Measurements from ENCODE around the gene UCP3.
A peak's percentile ranks its signal among the peaks of the same experiment; 100 is the strongest.
"Not testable (repeated sequence)": the region's sequence is repeated elsewhere in the genome, so short reads cannot be mapped to it uniquely, and the experiment has no call there.

The UCP3 gene

DNA sequence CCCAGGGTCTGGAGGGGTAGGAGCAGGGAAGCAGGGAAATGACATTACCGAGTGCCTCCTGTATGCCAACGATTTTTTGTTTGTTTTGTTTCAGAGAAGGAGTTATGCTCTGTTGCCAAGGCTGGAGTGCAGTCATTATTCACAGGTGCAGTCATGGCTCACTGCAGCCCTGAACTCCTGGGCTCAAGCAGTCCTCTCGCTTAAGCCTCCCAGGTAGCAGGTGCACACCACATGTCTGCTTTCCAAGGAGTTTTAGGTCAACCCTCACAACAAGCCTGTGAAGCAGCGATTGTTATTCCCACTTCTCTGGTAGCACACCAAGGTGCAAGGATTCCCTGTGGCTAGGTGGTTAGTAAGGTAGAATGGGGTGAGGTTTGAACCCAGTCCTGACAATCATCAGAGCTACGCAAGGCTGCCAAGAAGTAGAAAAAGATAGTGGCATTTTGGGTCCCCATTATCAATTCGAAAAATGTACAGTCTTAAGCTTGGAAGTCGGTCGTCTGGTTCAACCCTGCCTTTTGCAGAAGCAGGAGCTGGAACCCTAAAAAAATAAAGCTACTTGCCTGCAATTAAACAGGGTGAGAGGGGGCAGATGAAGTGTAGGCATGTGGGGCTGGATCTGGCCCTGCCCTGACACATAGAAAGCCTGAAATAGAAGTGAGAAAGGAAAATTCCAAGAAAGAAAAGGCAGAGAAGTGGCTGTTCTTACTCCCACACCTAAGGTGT, 9.1 kb downstream of the UCP3 start:
- no peak for DNase-seq

DNA sequence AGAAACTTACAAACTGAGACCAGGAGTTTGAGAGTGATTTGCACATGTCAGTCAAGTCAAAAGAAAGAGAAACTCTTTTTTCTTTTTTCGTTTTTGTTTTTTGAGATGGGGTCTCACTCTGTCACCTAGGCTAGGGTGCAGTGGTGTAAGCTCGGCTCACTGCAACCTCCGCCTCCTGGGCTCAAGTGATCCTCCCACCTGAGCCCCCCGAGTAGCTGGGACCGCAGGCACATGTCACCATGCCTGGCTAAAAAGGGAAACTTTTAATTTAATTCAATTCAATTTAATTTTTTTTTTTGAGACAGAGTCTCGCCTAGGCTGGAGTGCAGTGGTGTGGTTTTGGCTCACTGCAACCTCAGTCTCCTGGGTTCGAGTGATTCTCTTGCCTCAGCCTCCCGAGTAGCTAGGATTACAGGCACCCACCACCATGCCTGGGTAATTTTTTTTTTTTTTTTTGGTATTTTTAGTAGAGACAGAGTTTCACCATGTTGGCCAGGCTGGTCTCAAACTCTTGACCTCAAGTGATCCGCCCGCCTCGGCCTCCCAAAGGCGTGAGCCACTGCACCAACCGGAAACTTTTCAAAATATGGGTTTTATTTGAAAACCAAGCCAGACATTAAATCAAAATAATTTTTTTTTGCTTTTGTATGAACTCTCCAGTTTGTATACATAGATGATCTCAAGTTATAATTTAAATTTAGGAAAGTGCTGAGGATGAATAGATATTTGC, 9.9 kb downstream of the UCP3 start:
- DNase-seq: no peak

DNA sequence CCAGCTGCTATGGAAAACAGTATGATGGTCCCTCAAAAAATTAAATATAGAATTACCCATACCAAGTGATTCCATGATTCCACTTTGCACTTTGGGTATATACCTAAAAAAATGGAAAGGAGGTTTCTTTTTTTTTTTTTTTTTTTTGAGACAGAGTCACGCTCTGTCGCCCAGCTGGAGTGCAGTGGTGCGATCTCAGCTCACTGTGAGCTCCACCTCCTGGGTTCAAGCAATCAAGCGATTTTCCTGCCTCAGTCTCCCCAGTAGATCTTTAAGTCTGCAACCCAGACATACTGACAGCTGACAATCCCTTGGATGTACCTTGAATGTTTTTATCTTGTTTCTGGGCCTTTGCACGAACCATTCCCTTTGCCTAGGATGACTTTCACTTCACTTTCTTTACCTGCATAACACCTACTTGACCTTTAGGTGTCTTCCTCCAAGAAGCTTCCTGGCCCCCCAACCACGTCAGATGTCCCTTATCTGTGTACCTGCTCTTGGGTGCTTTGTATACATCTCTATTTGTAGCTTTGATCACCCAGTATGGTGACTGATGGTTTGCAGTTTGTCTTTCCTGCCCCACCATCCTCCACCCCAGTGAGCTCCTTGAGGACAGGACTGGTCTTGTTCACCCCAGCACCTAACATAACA, 11.6 kb downstream of the UCP3 start:
- DNase-seq: no peak

DNA sequence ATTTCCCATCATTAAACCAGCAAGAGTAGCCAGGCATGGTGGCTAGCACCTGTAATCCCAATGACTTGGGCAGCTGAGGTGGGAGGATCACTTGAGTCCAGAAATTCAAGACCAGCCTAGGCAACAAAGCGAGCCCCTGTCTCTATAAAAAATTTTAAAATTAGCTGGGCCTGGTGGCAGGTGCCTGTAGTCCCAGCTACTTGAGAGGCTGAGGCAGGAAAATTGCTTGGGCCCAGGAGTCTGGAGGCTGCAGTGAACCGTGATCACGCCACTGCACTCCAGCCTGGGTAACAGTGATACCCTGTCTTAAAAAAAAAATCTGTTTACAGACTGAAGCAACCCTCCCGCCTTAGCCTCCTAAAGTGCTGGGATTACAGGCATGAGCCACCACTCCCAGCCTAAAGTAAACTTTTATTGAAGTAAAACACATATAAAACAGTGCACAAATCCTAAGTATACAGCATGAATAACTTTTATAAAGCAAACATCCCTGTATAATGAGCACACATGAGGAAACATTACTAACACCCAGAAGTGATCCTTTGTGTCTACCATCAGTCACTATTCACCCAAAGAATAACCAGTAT, 12.6 kb downstream of the UCP3 start:
- no peak for DNase-seq

DNA sequence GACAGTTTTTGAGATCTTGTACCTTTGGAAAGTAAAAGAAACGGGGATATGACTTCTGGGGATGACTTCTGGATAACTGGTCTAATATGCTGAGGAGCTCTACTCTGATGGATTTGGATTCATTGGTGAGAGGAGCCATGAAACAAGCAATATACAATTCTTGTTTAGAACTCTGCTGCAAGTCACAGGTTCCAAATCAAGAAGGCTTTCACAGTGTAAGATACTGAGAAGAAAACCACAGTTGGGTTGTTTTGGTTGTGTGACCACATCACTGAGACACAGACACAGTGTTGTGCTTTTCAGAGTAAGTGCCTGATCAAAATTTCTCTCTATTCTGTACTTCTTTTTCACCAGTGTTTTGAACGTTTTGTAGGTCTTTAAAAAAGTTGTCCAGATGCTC, 13.2 kb downstream of the UCP3 start:
- DNase-seq: no peak

DNA sequence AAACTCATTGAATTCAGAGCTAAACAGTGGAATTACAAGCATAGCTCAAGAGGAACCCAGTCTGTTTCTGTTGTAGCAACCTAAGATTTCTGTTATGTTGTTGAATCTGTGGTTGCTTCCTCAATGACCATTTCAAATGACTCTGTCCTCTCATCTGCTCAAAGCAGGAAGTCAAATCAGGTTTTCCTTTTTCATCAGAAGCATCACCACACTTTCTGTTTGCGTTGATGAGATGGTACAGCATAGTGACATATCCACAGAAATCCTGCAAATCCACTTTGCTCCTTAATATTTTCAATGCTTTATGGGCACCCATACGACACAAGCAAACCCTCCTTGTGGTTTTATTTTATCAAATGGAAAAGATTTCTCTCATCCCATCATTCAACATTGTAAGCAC, 13.6 kb downstream of the UCP3 start:
- no peak for DNase-seq

DNA sequence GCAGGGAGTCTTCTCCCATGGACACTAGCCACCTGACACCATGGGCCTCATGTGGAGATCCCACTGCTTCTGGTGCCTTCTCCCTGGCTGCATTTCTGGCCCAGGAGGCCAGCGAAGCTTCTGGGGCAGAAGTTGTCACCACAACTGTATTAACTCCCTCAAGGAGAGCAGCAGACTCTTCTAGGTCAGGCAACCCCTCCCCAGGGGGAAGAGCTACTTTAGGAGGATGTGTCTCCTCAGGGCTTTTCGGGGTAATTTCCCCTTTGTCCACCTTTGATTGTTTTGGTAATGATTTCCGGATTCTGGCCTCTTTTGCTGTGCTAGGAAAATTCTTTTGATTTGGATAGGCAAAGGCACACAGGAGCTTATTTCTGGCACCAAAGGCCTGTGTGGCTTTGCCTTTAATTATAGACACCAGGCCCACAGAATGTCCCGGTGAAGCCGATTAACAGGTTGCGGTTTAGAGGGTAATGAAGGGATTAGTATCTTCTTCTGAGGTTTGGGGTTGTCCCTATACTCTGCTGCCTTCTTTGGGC, 17.3 kb downstream of the UCP3 start:
- DNase-seq: no peak

DNA sequence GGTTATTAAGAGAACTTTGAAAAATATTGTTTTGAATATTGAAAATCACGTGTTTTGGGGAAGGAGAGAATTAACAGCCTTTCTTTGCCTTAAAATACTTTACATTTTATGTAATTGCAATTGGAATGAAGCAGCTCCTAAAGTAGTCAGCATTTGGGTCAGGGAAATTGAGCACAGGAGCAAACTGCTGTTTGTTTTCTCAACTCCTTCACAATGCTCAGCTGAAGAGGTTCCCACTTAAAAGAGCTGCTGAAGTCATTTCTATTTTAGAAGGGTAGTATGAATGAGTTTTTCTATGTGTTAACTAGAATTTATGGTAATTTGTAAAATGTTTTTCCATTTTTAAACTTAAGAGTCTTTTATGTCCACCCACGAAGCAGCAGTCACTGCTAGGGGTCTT, 18.2 kb downstream of the UCP3 start:
- no peak for DNase-seq

DNA sequence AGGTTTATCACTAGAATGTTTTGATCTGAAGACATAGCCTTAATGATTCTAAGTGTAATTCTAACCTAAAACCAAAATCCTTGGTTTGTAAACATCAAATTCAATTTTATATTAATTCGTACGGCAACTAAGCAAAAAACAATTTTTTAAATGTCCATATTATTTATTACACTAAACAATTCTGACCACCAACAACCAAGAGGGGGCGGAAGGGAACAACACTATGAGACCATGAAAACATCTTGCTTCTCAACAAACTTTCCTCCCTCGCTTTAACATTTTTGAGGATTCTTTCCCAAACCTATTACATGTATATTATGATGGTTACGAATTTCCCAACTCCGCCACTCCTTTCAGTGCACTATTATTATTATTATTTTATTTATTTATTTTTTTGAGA, 19.7 kb downstream of the UCP3 start:
- no peak for DNase-seq

DNA sequence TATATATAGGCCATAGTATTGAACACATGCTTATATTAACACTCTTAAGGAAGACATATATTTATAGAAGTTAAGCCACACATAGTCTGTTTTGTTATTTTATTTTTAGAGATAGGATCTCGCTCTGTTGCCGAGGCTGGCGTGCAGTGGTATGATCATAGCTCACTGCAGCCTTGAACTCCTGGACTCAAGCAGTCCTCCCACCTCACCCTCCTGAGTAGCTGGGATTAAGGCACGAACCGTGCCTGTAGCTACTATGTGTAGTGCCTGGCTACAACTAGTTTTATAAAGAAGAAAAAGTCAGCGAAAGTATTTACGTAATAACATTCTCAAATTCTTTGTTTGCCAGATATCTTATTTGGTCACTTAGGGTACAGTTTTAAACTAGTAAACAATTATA, 20.7 kb downstream of the UCP3 start:
- no peak for DNase-seq

DNA sequence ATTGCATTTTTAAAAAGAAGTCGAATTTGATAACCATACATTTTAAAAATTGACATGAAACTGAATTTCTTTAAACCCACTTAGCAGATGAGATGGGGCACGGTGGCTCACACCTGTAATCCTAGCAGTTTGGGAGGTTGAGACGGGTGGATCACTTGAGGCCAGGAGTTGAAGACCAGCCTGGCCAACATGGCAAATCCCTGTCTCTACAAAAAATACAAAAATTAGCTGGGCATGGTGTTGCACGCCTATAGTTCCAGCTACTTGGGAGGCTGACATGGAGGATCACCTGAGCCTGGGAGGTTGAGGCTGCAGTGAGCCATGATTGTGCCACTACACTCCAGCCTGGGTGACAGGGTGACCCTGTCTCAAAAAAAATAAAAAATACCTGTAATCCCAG, 23.2 kb downstream of the UCP3 start:
- not testable (repeated sequence) for DNase-seq

DNA sequence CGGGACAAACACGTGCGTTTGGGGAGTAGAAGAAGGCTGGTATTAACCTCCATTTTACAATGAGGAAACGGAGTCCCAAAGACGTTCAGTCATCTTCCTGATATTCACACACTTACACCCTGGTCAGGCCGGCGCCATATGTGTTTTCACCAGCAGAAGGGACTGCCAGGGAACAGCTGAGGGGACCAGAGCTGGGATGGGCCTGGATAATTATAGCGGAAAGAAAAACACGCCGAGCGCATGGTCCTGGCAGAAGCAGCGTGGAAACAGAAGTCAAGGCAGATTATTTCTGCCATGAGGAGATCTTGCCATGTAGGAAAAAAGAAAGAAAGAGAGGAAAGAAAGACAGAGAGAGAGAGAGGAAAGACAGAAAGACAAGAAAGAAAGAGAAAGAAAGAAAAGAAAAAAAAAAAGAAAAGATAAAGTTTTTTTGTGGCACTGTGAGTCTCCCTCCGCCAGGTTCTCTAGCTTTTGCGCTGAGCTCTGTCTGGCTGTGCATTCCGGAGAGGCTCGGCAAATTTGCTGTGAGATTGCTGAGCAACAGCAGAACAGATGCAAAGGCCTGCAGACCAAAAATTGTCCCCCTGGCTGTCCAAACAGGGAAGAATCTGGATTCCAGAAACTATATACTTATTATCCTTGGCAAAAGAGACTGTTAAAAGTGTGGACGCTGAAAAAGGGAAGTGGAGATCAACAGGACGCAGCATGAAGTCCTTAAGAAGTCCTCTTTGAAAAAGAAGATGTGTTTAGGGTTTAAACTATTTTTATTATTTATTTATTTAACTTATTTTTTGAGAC, 24.9 kb downstream of the UCP3 start:
- peak; percentile 62 for DNase-seq

DNA sequence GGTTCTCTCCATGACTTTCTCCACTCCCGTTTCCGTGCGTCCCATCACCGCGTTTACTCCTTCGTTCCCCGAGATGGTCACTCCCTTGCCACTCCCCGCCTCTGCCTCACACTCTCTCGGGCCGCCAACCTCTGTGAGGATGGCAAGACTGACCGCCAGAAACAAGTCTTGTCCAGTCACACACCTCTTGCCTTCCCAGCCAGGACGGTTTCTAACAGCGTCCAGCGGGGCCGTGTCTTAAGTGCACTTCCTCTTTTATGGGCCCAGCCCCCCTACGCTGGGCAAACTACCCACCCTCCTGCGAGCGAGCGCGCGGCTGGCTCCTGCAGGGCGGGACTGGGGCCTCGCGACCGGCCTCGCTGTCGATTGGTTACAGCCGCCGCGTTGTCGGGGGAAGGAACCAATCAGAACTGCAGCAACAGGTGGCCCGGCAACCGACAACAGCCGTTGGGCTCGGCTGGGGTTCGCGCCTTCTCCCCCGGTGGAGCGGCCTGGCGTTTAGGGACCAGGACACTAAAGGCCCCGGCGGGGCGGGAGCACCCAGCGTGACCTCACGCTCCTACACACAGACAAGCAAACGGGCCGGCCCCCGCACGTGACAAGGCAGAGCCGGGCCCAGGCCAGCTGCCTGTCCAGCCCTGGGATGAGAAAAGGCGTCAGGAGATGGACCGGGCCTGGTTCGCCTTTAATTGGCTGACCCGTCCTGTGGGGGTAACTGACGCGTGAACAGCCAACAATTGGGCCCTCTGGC, 25.7 kb downstream of the UCP3 start:
- DNase-seq: peak; percentile 96

DNA sequence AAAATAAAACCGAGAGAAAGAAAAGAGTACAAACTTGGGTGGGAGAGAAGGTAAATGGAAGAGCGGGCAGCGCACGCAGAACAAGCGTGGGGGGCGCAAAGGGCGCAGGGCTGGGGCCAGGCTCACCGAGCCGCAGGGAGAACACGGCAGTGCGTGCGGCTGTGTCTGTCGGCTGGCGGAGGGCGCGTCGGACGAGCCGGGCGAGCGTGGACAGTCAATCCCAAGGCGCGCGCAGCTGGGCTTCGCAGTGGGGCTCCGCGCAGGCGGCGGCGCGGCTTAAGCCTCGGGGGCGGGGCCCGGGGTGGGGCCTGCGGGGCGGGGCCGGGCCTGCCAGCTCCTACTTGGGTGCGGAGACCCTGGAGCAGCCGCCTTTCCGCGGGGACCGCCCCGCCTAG, 26.3 kb downstream of the UCP3 start, which contains the start of gene UCP2:
TSS of gene UCP2 (minus strand) at position 249 of the 395 bp plus-strand sequence. CDS start 4,465 bp downstream, outside the sequence.
- DNase-seq: peak; percentile 90

DNA sequence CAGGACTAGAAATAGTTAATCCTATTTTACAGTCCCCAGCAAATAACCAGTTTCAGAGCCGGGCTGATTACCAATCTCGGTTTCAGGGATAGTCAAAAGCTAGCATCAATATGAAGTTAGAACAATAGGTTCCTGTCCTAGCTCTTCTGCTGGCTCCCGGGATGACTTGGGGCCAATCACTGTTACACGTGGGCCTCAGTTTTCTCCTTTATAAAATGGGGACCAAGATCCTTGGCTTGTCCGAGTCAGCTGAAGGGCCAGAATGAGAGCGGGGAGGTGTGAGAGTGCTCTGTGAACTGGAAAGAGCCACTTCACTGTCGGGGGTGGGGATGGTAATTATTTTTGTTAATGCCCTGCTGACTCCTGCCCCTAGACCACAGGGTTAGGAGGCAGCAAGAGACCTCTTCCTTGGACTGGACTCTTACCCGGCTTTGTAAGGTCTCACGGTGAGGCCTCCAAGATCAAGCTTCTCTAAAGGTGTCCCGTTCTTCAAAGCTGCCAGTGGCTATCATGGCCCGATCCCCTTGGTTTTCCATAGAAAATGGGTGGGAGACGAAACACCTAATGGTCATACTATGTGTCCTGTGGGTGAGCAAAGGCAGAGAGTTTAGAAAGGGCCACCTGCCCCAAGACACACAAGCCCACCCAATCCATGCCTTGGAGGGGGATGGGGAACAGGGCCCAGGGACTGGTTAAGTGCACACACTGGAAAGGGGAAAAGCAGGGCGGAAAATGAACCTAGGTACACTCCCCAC, 27.7 kb downstream of the UCP3 start:
- no peak for DNase-seq

DNA sequence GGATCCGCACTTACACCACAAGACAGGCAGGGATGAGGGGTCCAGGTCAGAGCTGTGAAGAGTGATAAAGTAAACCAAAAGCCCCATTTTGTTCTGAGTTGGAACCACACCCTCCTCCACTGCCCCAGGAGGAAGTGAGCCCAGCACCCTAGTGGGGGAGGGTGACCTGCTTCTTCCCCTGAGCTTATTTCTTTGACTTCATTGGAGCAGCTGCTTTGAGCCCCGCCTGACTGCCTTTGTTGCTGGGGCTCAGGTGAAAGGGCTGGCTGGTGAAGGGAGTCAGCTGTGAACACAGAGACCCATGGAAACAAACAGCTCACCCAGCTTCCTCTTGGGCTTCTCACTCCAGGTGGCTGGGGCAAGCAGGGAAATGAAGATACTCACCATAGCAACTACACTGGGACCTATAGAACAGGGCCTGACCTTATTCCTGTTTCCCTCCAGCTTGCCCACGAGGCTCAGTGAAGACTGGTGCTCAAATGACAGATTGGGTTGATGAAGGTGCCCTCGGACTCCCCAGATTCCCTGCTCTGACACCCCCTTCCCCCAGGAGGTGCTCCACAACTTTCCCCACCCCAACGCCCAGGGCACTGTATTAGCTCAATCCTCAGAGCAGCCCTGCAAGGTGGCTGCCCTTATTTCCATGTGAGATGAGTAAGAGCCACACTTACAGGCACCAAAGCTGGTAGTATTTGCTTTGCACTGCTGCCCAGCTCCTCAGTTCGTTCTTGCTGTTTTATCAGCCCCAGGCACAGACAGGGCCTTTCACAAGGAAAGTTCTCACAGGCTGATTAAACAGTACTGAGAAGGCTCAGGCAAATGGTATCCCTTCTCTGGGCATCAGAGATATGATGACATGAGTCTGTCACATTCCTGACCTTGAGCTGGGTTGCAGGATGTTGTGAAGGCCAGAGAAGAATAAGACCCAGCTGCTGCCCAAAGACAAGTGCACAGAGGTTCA, 28.6 kb downstream of the UCP3 start:
- DNase-seq: peak; percentile 67

DNA sequence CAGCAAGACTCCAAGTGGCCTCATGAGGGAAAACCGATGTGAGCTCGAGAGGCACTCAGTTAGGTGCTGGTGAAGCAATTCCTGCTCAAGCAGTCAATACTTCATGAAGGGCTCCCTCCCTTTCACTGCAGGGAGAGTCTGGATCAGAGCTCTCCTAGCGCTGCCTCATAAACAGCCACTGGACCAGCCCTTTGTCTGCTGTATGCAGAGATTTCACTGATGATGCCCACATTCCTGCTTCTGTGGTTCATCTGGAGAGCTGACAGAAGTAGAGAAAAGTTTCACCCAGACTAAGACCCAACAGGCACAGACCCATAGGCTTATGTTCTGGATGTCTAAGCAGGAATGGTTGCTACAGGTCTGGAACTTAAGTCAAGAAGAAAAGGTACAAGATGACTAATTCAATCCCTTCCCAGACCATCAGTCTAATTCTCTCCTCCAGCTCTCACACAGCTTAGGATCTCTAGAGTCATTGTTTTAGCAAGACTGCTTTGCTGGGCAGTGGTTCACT, 30.3 kb downstream of the UCP3 start:
- DNase-seq: no peak

DNA sequence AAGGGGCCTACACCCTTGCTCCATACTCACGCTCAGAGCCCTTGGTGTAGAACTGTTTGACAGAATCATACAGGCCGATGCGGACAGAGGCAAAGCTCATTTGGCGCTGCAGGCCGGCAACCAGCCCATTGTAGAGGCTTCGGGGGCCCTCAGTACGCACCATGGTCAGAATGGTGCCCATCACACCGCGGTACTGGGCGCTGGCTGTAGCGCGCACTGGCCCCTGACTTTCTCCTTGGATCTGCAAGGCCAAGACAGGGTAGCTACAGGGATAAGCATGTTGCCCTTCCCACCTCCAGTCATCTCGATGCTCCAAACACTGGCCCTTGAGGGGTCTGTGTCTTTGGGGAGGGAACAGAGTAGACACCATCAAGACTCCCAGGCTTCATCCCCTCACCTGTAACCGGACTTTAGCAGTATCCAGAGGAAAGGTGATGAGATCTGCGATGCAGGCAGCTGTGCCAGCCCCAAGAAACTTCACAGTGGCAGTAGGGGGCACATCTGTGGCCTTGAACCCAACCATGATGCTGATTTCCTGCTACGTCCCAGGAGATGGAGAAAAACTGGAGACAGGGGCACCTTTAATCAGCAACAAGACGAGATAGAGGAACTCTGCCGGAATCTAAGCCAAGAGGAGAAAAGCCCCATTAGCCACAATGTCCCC, 30.9 kb downstream of the UCP3 start:
- no peak for DNase-seq
